Measurements from ENCODE around the gene ZIM2.

GRCh38 chr19:56760842-56761241 lies 79.7 kb downstream of the ZIM2 start:
- no peak for TF ChIP-seq CTCF (conservative IDR thresholded peaks at IDR 0.05; ENCODE audit: low read depth, low read length)
- TF ChIP-seq BHLHE40 (IDR thresholded peaks at IDR 0.05; ENCODE audit: low read depth, low read length), result no peak
- no peak for TF ChIP-seq CEBPB (IDR thresholded peaks at IDR 0.05; ENCODE audit: low read depth, low read length)
- TF ChIP-seq POLR2A (IDR thresholded peaks at IDR 0.05; ENCODE audit: low read depth, low read length), result no peak
- no peak for TF ChIP-seq SMC3 (IDR thresholded peaks at IDR 0.05; ENCODE audit: low read depth, low read length)
- no peak for TF ChIP-seq RFX5 (IDR thresholded peaks at IDR 0.05; ENCODE audit: low read depth, low read length)
- TF ChIP-seq RAD21 (IDR thresholded peaks at IDR 0.05; ENCODE audit: low read length), result no peak
- no peak for TF ChIP-seq MAZ (IDR thresholded peaks at IDR 0.05; ENCODE audit: borderline replicate concordance, low read depth, low read length)
- no peak for TF ChIP-seq MXI1 (IDR thresholded peaks at IDR 0.05; ENCODE audit: borderline replicate concordance, low read depth, low read length)
- TF ChIP-seq FOS (IDR thresholded peaks at IDR 0.05; ENCODE audit: low read depth, low read length), result no peak
- TF ChIP-seq ELK1 (IDR thresholded peaks at IDR 0.05; ENCODE audit: borderline replicate concordance, low read depth, low read length), result no peak

Data from IMR-90 (cell line).